ENCODE results near the gene PTPN20. TPM values are rescaled to one million over a fixed set of nuclear protein-coding genes. Genes with fewer than 3 reads are reported as not detected.
A peak's percentile ranks its signal among the peaks of the same experiment; 100 is the strongest.

PTPN20 gene
- total and polyA plus RNA-seq, 10 donors: 0.39 to 13.9 (median 2.8) TPM

DNA sequence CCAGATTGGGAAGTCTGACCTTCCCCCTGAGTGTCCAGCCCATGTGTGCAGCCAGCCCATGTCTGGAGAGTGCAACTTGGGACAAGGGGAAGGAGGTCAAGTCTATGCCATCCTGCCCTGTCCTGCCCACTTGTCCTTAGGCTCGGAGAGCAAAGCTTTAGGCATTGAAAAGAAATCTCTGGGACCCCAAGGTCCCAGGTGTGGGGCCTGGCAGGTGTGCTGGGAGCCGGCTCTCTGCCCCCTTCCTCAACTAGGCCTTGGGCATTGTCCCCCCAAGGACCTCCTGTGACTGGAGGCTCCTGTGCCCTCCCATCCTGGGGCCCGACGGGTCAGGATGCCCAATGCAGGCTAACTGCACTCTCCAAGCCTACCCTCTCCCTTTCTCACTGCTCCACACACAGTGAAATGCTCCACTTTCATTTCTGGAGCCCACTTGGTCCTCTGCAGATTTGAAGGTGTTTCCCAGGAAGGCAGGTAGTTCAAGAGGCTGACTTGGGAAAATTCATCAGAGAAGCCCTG lies 124.7 kb downstream of the PTPN20 start:
- Histone ChIP-seq H3K27me3 (replicated peaks in 1 of 7) (no peaks in the 10 kb centered on the region), H3K4me1 (no peaks in the 10 kb centered on the region), H3K4me3 (no peak overlapping the region), H3K27ac (no peak overlapping the region), H3K36me3 (no peaks in the 10 kb centered on the region), H3K9me3 (no peaks in the 10 kb centered on the region)
- intact Hi-C loops (cut with DNase I; ENCODE audit: low total_unique reads): no loop called here
- DNase-seq: peak; percentile 59
- WGBS, 5 donors: 78 to 98% (median 84%) methylated on average over 3 to 4 of the region's 4 CpGs
- TF ChIP-seq POLR2AphosphoS5 (IDR thresholded peaks at IDR 0.05) (no peak), POLR2A (IDR thresholded peaks at IDR 0.05) (no peak)
- TF ChIP-seq, protein P1, sequence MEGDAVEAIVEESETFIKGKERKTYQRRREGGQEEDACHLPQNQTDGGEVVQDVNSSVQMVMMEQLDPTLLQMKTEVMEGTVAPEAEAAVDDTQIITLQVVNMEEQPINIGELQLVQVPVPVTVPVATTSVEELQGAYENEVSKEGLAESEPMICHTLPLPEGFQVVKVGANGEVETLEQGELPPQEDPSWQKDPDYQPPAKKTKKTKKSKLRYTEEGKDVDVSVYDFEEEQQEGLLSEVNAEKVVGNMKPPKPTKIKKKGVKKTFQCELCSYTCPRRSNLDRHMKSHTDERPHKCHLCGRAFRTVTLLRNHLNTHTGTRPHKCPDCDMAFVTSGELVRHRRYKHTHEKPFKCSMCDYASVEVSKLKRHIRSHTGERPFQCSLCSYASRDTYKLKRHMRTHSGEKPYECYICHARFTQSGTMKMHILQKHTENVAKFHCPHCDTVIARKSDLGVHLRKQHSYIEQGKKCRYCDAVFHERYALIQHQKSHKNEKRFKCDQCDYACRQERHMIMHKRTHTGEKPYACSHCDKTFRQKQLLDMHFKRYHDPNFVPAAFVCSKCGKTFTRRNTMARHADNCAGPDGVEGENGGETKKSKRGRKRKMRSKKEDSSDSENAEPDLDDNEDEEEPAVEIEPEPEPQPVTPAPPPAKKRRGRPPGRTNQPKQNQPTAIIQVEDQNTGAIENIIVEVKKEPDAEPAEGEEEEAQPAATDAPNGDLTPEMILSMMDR (IDR thresholded peaks at IDR 0.05 in 8 of 11, conservative IDR thresholded peaks at IDR 0.05 in 3 of 11): no peak

- no peaks in the 10 kb centered on the region for H3K27me3 ChIP-seq (replicated peaks in 1 of 7)
- H3K4me1 ChIP-seq: no peaks in the 10 kb centered on the region
- H3K9me3 ChIP-seq: no peaks in the 10 kb centered on the region
- intact Hi-C loops (cut with DNase I; ENCODE audit: low total_unique reads): no loop called here
- no peak overlapping the region for H3K4me3 ChIP-seq
- H3K36me3 ChIP-seq: no peaks in the 10 kb centered on the region
- TF ChIP-seq, protein P1 (IDR thresholded peaks at IDR 0.05 in 8 of 11, conservative IDR thresholded peaks at IDR 0.05 in 3 of 11): no peak
- no peak for TF ChIP-seq POLR2AphosphoS5 (IDR thresholded peaks at IDR 0.05)
- peak; percentile 49 for DNase-seq
- H3K27ac ChIP-seq: no peak overlapping the region
- WGBS, 5 donors: 78 to 91% (median 83%) methylated on average over 6 to 7 of the region's 7 CpGs
These were observed 125.5 kb downstream of the PTPN20 start for GRCh38 chr10:47036771-47037170.

- H3K27me3 ChIP-seq (replicated peaks in 1 of 7): no peaks in the 10 kb centered on the region
- TF ChIP-seq POLR2AphosphoS5 (IDR thresholded peaks at IDR 0.05): no peak
- TF ChIP-seq, protein P1 (IDR thresholded peaks at IDR 0.05 in 8 of 11, conservative IDR thresholded peaks at IDR 0.05 in 3 of 11): no peak
- no peaks in the 10 kb centered on the region for H3K9me3 ChIP-seq
- intact Hi-C loops (cut with DNase I; ENCODE audit: low total_unique reads): no loop called here
- H3K36me3 ChIP-seq: no peaks in the 10 kb centered on the region
- H3K27ac ChIP-seq: no peak overlapping the region
- no peak overlapping the region for H3K4me3 ChIP-seq
- DNase-seq: peak; percentile 62
- WGBS, 5 donors: 76 to 86% (median 82%) methylated on average over 9 to 10 of the region's 10 CpGs
- no peaks in the 10 kb centered on the region for H3K4me1 ChIP-seq
These were observed 126.6 kb downstream of the PTPN20 start for GRCh38 chr10:47037654-47038425.

- Histone ChIP-seq H3K4me3 (no peak overlapping the region), H3K36me3 (no peaks in the 10 kb centered on the region), H3K9me3 (no peaks in the 10 kb centered on the region), H3K4me1 (no peaks in the 10 kb centered on the region), H3K27me3 (replicated peaks in 1 of 7) (no peaks in the 10 kb centered on the region), H3K27ac (no peak overlapping the region)
- DNase-seq: peak; percentile 38
- intact Hi-C loops (cut with DNase I; ENCODE audit: low total_unique reads): no loop called here
- TF ChIP-seq POLR2A (IDR thresholded peaks at IDR 0.05): no peak
- TF ChIP-seq POLR2AphosphoS5 (IDR thresholded peaks at IDR 0.05): no peak
- TF ChIP-seq, protein P1 (IDR thresholded peaks at IDR 0.05 in 8 of 11, conservative IDR thresholded peaks at IDR 0.05 in 3 of 11): no peak
- 67 to 82% (median 74%) methylated on average over 12 of the region's 12 CpGs for WGBS, 5 donors
These were observed 127.8 kb downstream of the PTPN20 start for GRCh38 chr10:47038881-47039561.
